GM13976 (cell line): ENCODE data around the gene PDE3B.
"Not testable (repeated sequence)": the region's sequence is repeated elsewhere in the genome, so short reads cannot be mapped to it uniquely, and the experiment has no call there.

Experiments used
- DNase-seq: peaks from one replicate; pipeline ENCODE4 v3.0.0; 2012; ENCODE audit warnings: low spot score
- in situ Hi-C: fragments of 300-500 bp; cut with MboI; formaldehyde crosslinking; loops from one replicate; pipeline ENCODE4 v1.12.0; 2022; ENCODE audit warnings: low sequenced_read_pairs, mixed read lengths, inconsistent platforms; ENCODE audit not compliant: unreplicated experiment
- TF ChIP-seq, protein P1 (sequence below): IDR thresholded peaks from 2 replicates; pipeline ENCODE4 v1.5.1; 2012; ENCODE audit warnings: borderline replicate concordance, mild to moderate bottlenecking; ENCODE audit not compliant: insufficient read depth; ENCODE audit errors: extremely low read depth, missing control alignments, control extremely low read depth

The PDE3B gene

GRCh38 chr11:14746857-14747395 lies 103.3 kb downstream of the PDE3B start:
- no peak for DNase-seq
- TF ChIP-seq, protein P1, sequence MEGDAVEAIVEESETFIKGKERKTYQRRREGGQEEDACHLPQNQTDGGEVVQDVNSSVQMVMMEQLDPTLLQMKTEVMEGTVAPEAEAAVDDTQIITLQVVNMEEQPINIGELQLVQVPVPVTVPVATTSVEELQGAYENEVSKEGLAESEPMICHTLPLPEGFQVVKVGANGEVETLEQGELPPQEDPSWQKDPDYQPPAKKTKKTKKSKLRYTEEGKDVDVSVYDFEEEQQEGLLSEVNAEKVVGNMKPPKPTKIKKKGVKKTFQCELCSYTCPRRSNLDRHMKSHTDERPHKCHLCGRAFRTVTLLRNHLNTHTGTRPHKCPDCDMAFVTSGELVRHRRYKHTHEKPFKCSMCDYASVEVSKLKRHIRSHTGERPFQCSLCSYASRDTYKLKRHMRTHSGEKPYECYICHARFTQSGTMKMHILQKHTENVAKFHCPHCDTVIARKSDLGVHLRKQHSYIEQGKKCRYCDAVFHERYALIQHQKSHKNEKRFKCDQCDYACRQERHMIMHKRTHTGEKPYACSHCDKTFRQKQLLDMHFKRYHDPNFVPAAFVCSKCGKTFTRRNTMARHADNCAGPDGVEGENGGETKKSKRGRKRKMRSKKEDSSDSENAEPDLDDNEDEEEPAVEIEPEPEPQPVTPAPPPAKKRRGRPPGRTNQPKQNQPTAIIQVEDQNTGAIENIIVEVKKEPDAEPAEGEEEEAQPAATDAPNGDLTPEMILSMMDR, result no peak
- in situ Hi-C loops, result no loop called here

DNA sequence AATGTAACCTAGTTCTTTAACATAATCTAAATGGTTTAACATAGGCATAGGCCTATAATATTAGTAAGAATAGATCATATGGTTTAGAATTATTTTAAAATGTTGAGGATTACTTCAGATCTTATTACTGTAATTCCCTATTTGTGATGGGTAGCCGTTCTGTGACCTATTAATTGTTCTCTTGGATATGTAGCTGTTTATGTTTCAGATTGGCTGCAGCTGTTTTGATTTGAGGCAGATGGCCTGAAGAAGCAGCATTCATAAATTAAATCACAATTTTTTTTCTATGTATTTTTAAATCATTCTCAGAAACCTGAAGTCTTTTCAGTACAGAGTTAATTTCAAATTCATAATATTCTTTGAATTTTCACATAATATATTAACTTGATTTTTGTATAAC lies 104.5 kb downstream of the PDE3B start:
- TF ChIP-seq, protein P1, result no peak
- no peak for DNase-seq

GRCh38 chr11:14750911-14751310 lies 107.3 kb downstream of the PDE3B start:
- no peak for DNase-seq
- in situ Hi-C loops, result no loop called here
- TF ChIP-seq, protein P1, result no peak

More for the DNA sequence above, 104.5 kb downstream of the PDE3B start:
- in situ Hi-C loops, result no loop called here

GRCh38 chr11:14751975-14752407 lies 108.4 kb downstream of the PDE3B start:
- DNase-seq, result no peak
- in situ Hi-C loops, result no loop called here
- TF ChIP-seq, protein P1, result no peak

DNA sequence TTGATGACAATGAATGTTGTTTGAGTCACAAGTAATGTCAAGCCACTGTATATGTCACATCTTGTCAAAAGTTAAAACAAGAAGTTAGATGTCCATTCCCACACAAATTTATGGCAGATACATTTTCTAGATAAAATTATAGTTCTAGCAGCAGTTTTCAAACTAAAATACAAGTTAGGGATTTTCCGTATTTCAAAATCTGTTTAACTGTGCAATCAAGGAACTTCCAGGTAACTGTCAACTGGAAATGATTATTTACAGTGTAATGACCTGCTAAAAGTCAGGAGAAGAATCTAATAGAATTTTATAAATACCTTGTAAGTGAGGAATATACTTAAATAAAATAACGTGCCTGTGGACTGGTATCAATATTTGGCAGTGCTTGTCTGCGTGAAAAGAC lies 111.5 kb downstream of the PDE3B start:
- TF ChIP-seq, protein P1, result no peak
- DNase-seq, result no peak
- in situ Hi-C loops, result no loop called here

- in situ Hi-C loops, result no loop called here
- no peak for DNase-seq
Observed at GRCh38 chr11:14756349-14756748, 112.7 kb downstream of the PDE3B start.

GRCh38 chr11:14759300-14760012 lies 115.9 kb downstream of the PDE3B start:
- not testable (repeated sequence) for DNase-seq
- in situ Hi-C loops, result loop anchor here (10.0 kb wide), 1 partner anchor 215 kb away; no protein-coding TSS in a partner anchor

More at GRCh38 chr11:14756349-14756748, 112.7 kb downstream of the PDE3B start:
- TF ChIP-seq, protein P1, result no peak
